Measurements from ENCODE around the gene TMEM186. TPM values are rescaled to one million over a fixed set of nuclear protein-coding genes. Genes with fewer than 3 reads are reported as not detected.
A peak's percentile ranks its signal among the peaks of the same experiment; 100 is the strongest.
"Not testable (repeated sequence)": the region's sequence is repeated elsewhere in the genome, so short reads cannot be mapped to it uniquely, and the experiment has no call there.

Gene TMEM186
- total RNA-seq, 1 donor, result 6.5 TPM

DNA sequence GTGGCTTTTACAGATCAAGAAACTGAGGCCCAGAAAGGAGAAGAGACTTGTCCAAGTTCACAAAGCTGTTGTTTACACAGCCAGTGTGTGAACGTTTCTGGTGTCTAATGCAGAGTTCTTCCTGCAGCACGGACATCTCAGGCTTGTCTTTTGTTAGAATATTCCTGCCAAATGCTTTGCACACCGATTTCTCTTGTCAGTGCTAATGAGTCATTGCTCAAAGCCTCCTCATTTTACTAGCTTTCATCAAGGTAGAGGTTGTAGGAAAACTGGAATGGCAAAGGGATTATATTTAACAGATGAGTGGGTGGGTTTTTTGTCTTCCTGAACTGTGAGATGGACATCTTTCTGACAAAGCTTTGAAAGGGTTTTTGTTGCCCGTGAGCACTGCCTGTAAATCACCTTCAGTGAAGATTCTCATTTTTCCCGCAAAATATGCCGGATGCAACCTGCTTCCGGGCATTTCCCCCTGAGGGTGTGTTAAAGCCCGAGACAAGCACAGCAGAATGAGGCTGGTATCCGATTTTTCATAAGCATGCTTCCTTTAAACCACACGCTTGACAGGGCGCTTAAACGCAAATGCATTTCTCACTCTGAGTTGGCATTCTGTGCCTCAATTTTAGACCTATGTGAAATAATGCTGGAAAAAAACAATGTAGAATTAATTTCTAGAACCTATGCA is 14.9 kb upstream of the TMEM186 start:
- no peak for DNase-seq (ENCODE audit: low read depth in 2 of 3, low spot score in 2 of 3)

- DNase-seq (ENCODE audit: low read depth in 2 of 3, low spot score in 2 of 3), result no peak
Measured at GRCh38 chr16:8808613-8809353, 11.3 kb upstream of the TMEM186 start.

DNA sequence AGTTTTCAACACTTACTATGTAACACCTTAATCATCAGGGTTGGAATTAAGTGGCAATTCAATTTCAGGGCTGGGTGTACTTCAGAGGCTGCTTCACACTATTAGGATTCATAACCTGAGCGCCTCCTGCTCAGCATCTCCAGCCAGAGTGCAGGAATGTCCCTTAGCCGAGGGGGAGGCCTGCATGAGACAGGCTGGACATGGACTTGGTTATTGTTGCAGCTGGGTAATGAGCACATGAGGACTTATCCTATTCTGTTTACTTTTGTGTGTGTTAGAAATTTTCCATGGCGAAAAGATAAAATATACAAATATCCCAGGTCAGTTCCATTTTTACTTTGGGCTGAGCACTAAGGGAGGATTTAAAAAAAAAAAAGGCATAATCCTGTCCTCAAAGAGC is 10.6 kb upstream of the TMEM186 start:
- DNase-seq (ENCODE audit: low read depth in 2 of 3, low spot score in 2 of 3), result no peak

GRCh38 chr16:8807189-8807588 is 9.8 kb upstream of the TMEM186 start:
- DNase-seq (ENCODE audit: low read depth in 2 of 3, low spot score in 2 of 3), result no peak

- no peak for DNase-seq (ENCODE audit: low read depth in 2 of 3, low spot score in 2 of 3)
Measured at GRCh38 chr16:8806272-8806983, 9.0 kb upstream of the TMEM186 start.

GRCh38 chr16:8804313-8804712 is 6.9 kb upstream of the TMEM186 start:
- DNase-seq (ENCODE audit: low read depth in 2 of 3, low spot score in 2 of 3), result no peak

DNA sequence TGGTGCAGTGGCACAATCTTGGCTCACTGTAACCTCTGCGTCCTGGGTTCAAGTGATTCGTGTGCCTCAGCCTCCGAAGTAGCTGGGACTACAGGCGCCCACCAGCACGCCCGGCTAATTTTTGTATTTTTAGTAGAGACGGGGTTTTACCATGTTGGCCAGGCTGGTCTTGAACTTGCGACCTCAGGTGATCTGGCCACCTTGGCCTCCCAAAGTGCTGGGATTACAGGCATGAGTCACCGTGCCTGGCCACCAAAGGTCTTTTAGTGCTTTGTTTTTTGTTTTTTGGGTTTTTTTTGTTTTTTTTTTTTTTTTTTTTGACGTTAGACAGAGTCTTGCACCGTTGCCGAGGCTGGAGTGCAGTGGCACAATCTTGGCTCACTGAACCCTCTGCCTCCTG is 6.3 kb upstream of the TMEM186 start:
- not testable (repeated sequence) for DNase-seq (ENCODE audit: low read depth in 2 of 3, low spot score in 2 of 3)

DNA sequence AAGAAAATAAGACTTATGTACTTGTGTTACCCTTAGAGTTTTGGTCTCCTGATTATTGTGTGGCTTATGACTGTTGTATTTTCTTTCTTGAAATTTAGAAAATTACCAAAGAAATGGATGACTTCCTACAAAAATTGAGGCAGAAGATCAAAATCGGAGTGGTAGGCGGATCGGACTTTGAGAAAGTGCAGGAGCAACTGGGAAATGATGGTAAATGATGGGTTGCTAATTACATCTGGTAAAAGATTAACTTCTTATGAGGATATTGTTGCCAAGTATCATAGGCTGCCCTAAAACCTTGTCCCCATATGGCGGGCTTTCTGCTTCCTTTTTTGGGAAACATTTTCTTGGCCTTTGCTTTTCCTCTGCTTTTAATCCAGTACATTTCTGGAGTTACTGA is 4.3 kb upstream of the TMEM186 start:
- no peak for DNase-seq (ENCODE audit: low read depth in 2 of 3, low spot score in 2 of 3)

DNA sequence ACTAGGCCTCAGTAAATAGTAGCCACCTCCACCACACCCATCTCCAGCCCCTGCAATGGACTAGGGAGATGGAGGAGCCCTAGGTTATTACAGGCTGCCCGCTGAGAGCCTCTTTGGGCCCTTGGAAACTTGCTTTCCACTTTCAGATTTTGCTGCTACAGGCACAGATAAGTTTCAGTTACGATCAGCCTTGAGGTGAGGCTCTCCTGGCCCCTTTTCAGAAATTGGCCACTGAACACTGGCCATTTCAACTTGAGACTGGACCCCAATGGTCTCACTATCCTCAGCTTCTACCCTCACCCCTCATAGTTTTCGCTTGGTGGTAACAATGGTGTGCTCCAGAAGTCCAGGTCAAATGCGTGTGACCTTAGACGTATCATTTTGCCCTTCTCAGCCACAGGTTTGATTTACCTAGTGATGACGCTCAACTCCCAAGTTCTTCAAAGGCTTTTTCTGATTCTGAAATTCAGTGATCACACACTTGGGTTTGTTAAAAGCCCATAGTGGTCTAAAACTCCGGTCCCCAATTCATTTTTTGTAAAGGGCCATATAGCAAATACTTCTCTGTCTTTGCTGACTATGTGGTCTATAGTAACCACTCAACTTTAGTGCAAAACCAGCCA is 1.2 kb upstream of the TMEM186 start:
- DNase-seq (ENCODE audit: low read depth in 2 of 3, low spot score in 2 of 3), result no peak

- DNase-seq (ENCODE audit: low read depth in 2 of 3, low spot score in 2 of 3), result peak in 1 of 3 donors; percentile 5
Measured at GRCh38 chr16:8798174-8798527, 712 bp upstream of the TMEM186 start.

GRCh38 chr16:8796469-8797363 is 723 bp downstream of the TMEM186 start:
- no peak for DNase-seq (ENCODE audit: low read depth in 2 of 3, low spot score in 2 of 3)

DNA sequence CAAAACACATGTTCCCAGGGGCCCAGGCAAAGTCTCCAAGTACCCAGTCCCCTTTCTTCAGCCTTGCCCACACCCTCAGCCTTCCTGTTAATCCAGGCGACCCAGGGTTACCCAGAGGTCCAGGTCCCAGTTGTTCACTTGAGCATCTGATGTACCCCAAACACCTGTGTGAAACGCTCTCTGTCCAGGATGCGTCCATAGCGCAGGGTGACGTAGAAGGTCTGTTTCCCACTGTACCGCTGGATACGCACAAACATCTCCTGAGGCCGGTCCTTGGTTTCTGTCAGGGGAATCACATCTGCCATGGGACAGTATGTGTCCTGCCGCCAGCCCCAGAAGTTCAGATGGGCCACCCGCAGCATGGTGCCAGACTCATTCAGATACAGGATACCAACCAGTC is 1.6 kb downstream of the TMEM186 start:
- no peak for DNase-seq (ENCODE audit: low read depth in 2 of 3, low spot score in 2 of 3)

- no peak for DNase-seq (ENCODE audit: low read depth in 2 of 3, low spot score in 2 of 3)
Measured at GRCh38 chr16:8795091-8795490, 2.3 kb downstream of the TMEM186 start.

- DNase-seq (ENCODE audit: low read depth in 2 of 3, low spot score in 2 of 3), result no peak
Measured at GRCh38 chr16:8788578-8789172, 8.8 kb downstream of the TMEM186 start.

DNA sequence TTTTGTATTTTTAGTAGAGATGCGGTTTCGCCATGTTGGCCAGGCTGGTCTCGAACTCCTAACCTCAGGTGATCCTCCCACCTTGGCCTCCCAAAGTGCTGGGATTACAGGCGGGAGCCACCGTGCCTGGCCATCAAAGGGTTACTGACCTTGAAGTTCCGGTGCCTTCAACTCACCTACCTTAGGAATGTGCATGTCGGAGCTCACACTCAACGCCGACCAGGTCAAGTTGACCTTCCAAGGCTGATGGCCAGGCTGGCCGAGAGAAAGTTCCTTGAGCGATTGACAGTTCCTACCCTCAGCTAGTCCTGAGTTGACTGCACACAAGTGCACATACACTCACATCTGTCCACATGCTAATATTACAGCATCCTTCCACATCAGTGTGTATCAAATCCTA is 11.1 kb downstream of the TMEM186 start:
- DNase-seq (ENCODE audit: low read depth in 2 of 3, low spot score in 2 of 3), result not testable (repeated sequence)

DNA sequence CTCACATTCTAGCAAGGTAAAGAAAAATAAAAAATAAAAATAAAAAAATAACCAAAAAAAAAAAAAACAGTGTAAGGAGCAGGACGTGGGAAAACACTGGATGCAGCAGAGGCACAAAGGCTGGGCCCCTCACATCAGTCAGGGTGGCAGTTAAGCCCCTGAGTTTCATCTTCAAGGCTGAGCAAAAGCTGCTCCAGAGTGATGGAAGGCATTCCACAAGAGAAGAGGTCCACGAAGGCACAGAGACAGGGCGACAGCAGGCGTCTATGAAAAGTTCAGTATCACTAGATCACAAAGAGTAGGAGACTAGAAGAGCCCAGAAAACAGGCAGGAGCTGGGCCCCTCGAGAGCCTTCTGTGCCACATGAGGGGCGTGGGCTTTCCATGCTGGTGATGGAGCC is 12.0 kb downstream of the TMEM186 start:
- DNase-seq (ENCODE audit: low read depth in 2 of 3, low spot score in 2 of 3), result no peak

DNA sequence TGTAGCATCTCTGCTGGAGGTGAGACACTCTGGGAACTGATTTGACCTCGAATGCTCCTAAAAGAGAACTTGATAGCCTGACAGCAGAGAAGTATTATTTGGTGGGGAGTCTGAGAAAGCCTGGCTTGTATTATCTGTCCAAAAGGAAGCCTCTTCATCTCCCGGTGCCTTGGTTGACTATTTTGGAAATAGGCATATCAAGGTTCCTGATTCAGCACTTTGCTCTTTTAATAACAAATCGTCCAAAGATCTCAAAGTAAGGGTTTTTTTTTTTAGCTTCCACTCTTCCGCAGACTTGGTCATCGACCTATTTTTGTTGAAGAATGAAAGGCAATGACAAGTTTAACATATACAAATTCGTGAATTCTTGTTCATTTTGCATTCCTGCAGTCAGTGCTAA is 14.8 kb downstream of the TMEM186 start:
- DNase-seq (ENCODE audit: low read depth in 2 of 3, low spot score in 2 of 3), result no peak

- no peak for DNase-seq (ENCODE audit: low read depth in 2 of 3, low spot score in 2 of 3)
Measured at GRCh38 chr16:8781797-8782196, 15.6 kb downstream of the TMEM186 start.

- no peak for DNase-seq (ENCODE audit: low read depth in 2 of 3, low spot score in 2 of 3)
Measured at GRCh38 chr16:8777217-8777616, 20.2 kb downstream of the TMEM186 start.

DNA sequence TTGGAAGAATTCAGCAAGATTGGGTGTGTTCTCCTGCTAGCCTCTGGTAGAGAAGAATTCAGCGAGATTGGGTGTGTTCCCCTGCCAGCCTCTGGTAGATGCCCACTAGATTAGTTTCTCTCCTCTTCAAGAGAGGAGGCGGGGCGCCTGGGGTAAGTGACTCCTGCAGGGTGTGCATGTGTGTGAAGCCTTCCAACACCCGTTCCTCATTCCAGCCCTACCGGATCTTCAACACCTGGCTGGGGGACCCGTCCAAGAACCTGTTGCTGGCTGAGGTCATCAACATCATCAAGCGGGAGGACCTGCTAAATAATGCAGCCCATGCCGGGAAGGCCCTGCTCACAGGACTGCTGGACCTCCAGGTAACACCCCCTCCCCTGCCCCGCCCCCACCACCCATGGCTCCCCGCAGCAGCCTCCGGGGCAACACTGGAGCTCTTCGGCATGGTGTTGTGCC is 21.3 kb downstream of the TMEM186 start:
- DNase-seq (ENCODE audit: low read depth in 2 of 3, low spot score in 2 of 3), result no peak
